ENCODE results near the gene RGS19.

Gene RGS19

DNA sequence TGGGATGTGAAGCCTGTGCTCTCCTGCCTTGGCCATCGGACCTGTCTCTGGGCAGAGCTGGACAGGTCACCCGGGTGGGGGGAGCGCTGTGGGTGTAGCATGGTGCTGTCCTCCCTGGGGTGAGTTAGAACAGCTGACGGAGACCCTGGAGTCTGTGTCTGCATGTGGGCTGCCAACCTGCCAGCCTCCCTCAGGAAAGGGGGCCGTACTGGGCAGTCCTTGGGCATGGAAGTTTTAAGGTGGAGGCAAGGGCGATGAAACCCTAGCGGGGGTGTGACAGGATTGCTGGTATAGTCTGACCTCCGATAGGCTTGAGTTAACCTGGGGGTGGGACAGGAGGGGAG lies 32.3 kb downstream of the RGS19 start:
- DNase-seq = no peak

GRCh38 chr20:64045346-64046011 lies 33.8 kb downstream of the RGS19 start:
- no peak for DNase-seq

- no peak for DNase-seq
These were observed 34.7 kb downstream of the RGS19 start for GRCh38 chr20:64044484-64045247.

- no peak for DNase-seq
These were observed 35.5 kb downstream of the RGS19 start for GRCh38 chr20:64043768-64044167.

DNA sequence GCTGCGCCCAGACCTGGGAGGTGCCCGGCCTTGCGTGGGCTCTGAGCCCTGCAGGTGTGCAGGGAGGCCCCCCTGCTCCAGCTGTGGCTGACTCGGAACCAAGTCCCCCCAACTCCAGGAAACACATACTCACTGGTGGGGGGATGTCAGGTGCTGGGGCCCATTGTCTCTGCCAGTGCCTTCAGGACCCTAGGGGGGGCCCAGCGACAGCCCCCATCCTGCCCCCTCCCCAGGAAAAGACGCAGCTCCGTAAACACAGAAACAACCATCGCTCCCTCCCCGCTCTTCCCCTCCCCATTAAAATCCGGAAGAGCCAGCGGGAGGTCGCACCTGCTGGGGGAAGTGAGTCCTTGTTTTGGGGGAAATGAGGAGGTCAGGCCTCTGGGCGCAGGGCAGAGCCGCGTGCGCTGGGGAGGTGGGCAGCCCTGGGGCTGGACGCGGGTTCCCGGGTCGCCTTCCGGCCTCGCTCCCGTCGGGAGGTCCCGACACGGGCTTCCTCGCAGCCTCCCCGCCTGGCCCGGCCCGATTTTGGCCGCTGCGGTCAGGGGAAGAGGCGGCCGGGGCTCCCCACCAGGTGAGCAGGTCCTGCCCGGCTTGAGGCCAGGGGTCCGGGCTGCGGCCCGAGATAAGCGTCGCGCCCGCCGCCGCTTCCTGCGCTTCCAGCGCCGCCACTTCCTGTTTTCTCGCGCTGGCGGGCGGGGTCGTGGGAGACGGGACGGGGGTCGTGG lies 37.1 kb downstream of the RGS19 start:
- no peak for DNase-seq

GRCh38 chr20:64041781-64042053 lies 37.6 kb downstream of the RGS19 start:
- no peak for DNase-seq

- DNase-seq = no peak
These were observed 38.1 kb downstream of the RGS19 start for GRCh38 chr20:64041040-64041780.

DNA sequence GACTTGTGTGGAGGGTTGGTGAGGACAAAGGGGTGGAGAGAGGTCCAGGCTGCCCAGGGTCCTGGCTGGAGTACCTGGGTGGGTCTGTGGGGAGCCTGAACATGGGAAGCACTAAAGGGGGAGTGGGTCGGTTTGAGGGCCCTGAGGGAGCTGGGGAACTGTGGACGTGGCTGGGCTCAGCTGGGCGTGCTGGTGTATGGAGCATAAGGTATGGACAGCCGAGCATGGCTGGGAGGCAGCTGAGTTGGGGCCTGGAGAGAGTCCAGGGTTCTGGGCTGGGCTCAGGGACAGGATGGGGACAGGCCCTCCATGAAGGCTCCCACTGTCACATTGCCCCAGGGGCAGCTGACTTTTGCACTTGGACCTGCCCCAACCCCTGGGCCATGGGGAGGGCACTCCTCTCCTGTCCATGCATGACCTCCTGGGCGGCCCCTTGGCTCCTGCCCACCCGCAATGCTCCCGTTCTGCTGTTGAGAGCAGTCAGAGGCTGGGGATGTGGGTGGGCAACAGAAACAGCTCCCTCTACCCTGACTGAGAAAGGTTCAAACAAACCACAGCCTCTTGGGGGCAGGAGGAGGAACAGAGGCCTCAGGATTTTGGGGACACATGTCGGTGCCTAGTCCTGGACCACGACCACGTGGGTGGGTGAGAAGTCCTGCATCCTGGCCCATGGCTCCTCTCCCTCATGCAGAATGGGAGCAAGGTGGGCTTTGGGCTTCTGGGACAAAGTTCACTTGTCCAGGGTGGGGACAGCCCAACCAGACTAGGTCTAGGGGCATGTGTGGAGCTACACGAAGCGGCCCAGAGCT lies 38.9 kb downstream of the RGS19 start:
- DNase-seq = no peak

DNA sequence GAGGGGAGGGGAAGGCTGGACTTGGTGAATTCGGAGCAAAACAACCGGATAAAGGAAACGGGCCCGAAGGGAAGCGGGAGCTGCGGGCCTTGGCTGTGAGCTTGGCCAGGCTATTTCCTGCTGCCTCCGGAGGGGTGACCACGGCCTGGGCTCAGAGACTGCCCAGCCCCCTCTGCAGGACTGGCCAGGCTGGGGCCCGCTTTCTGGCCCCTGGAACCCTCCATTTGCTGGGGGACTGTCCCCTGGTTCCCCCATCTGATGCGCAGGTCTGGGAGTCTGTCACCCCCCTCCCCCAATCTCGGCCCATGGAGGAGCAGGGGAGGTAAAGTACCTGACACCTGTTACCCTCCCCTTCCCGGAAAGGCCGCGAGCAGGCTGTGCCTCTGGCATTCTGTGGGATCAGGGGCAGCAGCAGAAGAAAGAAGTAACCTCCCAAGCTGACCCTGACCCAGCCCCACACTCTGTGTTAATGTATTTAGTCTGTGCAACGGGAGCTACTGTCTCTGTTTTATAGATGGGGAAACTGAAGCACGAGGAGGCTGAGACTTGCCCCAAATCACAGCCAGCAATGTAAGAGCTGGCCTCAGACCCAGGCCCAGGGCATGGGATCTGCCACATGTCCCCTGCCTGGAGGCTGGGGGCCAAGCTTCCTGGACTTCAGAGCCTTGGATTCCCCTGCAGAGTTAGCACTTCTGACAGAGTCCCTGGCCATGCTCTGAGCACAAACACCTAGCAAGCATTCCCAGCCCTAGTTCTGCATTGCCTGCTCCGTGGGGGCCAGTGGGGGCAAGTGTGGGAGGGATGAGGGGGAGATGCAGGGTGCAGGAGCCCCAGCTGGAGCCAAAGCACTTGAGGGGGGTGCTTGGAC lies 39.8 kb downstream of the RGS19 start:
- DNase-seq = no peak

DNA sequence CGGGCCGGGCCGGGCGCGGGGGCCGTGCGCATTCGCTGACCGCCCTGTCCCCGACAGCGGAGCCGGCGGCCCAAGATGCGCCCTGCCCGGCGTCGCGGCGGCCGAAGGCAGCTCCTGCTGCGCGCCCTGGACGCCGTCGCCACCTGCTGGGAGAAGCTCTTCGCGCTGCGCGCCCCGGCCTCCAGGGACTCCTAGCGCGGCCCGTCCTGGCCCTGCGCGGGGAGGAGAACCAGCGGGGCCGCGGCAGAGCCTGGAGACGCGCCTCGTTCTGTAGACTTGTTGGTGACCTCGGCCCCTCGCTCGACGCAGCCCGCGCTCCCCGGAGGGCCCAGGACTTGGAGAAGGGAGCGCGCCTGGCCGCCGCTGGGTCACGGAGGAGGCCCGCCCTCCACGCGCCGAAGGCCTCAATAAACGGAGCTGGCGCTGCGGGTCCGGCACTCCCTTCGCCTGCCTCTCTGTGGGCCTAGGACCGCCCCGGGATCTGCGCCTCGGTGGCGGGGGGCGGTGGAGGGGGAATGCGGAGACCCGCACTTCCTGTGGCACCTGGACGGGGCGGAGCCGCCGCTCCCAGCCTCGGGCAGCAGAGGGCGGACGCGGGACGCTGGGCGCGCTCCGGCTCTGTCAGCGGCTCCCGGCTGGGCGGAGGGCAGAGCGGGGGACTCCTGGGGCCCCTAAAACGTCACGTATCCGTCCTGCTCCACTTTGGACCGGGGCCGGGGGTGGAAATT lies 40.6 kb downstream of the RGS19 start:
- peak; percentile 76 for DNase-seq

DNA sequence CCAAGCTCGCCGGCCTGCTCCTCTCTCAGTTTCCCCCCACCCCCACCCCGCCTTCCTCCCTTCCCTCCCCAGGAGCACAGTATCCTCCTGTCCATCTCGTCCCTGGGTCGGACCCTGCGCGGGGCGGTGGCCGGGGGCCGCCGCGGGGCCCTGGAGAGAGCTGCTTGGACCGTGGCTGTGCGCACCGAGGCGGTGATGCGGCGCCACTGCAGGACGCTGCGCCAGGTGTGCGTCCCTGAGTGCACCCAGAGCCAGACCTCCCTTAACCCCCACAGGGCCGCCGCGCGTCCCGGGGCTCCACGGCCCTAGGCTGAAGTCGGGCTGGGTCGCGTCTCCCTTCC lies 41.1 kb downstream of the RGS19 start:
- DNase-seq = no peak

- DNase-seq = peak; percentile 17
These were observed 41.7 kb downstream of the RGS19 start for GRCh38 chr20:64037498-64038213.

- no peak for DNase-seq
These were observed 42.2 kb downstream of the RGS19 start for GRCh38 chr20:64037199-64037497.

GRCh38 chr20:64036346-64037198 lies 42.7 kb downstream of the RGS19 start:
- DNase-seq = no peak

DNA sequence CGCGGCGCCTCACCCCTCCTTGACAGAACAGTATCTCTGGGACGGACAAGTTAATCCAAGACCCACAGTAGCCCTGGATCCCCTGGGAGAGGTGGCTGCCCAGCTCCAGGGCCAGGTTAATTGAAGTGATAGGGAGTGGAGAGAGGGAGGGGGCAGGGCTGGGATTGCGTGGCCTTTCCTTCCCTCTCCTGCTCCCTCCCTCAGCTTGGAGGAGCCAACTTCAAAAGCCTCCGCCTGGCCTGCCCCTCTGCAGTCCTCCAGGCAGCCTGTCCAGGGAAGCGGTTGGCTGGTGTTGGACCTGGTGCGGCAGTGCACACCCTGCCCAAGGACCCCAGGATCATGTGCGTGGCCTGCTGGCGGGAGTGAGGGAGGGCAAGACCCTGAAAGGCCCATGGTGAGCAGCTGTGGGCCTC lies 43.4 kb downstream of the RGS19 start, which contains the start of gene C20orf204:
TSS of gene C20orf204 (plus strand) at position 250 of the 413 bp plus-strand sequence. CDS start at position 392, 142 bp downstream.
- no peak for DNase-seq

DNA sequence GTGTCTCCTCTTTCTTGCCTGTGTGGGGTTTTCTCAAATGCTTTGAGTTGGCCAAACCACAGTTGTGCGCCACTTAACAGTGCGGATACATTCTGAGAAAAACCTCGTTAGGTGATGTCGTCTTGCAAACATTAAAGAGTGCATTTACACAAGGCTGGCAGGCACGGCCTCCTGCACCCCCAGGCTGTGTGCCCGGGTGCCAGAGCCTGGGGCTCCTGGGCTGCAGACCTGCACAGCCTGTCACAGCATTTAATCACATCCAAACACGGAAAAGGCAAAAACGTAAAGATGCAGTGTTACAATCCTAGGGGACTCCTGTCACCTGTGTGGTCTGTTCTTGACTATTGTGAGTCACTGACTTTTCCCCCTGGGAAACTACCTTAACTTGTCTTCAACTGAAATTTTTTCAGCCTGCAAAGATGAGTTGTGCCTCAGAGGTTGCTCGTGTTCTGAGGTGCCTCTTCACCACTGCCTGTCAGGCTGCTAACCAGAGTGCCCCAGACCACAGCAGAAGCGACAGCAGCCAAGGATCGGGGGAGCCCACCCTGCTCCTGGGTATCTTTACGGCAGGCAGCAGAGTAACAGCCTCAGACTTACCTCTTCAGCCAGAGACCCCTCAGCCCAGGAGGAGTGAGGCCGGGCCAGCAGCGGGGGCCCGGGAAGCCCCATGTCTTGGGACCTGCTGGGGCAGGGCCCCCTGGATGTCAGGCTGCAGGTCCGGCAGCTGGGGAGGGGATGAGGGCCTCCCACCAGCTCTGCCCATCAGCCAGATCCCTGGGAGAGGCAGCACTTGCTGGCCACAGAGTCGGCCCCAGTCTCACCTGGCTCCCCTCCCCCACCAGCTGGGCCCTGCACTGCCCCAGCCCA lies 44.0 kb downstream of the RGS19 start:
- no peak for DNase-seq

DNA sequence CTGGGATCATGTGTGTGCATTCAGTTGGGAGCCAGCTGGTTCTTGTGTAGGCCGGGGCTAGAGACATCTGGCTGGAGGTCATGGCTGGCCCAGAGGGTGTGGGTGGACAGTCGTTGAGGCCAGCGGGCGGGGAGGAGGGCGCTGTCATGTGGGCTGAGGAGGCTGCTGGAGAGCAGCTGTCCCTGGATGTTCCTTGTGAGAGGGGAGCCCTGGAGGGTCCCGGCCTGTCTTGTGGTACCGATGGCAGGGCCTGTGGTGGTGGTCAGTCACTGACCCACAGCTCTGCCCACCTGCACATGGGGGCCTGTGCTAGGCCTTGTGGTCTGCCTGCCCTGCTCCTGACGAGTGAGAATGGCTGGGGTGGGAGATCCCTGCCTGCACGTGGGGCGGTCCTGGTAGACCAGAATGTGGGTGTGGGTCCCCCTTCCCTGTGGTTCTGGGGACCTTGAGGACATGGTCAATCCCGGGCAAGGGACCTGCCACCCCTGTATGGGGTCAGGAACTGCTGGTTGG lies 45.3 kb downstream of the RGS19 start:
- no peak for DNase-seq

All from NCI-H510A (cell line).